ENCODE results near the gene PRTG. TPM values are rescaled to one million over a fixed set of nuclear protein-coding genes. Genes with fewer than 3 reads are reported as not detected.
"Not testable (repeated sequence)": the region's sequence is repeated elsewhere in the genome, so short reads cannot be mapped to it uniquely, and the experiment has no call there.

PRTG gene
- polyA plus RNA-seq, 1 donor = 15.8 TPM

DNA sequence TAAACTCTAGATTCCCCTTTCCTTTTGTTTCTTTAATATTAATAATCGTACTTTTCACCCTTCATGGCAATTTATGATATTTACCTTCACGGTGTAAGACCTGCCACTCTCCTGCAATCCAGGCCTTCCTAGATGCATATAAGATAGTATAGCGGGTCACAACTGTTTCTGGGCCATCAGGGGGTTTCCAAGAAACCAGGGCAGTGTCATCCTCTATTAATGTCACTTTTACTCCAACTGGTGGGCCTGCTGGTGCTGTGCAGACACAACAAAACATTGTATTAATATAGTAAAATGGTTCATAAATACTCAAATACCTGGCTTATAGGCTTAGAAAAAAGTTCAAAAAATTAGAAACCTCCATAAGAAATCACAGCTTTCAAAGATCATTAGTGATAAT, 105.9 kb downstream of the PRTG start:
- DNase-seq = no peak

DNA sequence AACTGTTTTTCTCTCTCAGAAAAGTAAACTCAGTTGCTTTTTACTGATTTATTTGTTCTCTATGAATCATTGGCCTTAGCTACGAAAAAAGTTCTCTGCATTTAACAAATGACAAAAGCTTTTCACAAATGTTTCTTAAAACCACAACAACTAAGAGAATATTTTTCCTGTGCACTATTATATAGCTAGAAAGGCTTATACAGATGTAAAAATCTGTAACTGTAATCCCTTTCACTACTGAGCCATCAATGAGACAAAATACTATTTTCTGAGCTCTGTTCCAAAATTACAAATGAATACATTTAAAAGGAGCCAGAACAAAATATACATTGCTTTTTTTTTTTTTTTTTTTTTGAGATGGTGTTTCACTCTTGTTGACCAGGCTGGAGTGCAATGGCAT, 109.2 kb downstream of the PRTG start:
- DNase-seq = no peak

DNA sequence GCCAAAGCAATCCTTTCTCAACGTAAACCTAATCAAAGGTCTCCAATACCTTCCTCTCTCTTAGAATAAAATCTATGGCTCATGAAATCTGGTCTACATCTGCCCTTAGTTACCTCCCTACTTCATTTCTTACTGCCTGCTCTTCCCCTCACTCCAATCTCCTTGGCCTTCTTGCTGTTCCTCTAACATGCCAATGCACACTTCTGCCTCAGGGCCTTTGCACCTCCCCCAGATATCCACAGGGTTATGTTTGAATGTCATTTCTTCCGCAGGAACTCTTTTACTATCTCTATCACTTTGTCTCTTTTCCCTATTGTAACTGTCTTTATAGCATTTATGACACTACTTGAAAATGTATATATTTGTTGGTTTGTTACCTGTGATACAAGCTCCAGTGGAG, 110.5 kb downstream of the PRTG start:
- no peak for DNase-seq

DNA sequence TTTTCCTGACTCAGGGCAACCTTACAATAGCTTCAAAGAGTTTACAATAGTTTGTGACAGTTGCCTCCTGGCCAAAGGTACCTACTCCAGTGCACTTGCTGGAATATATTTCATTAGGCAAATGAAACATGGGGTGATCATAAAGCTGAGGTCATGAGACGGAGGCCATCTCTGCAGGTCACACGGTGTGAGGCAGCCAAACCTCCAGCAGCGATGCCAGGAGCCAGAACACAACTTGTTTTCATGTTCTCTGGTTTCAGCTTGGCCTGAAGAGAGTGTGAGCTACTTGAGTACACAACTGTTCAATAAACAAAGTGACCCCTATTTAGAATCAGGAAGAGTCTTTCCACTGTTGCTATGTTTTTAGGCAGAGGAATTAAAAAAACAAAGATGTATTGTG, 112.1 kb downstream of the PRTG start:
- no peak for DNase-seq

DNA sequence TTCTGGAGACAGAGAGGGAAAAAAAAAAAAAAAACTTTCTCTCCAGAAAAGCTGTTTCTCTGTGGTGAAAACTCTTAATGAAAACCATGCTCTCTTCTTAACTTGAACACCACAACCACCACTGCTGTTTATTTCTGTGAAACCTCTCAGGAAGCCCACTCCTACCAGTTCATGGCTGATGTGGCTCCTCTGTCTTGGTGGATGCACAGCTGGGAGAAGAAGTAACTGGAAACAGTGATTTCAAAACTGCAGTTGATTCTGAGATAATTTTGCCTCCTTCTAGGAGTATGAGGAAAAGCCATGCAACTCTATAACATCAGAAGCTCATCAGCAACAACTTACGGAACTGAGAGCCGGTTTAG, 114.6 kb downstream of the PRTG start:
- no peak for DNase-seq

DNA sequence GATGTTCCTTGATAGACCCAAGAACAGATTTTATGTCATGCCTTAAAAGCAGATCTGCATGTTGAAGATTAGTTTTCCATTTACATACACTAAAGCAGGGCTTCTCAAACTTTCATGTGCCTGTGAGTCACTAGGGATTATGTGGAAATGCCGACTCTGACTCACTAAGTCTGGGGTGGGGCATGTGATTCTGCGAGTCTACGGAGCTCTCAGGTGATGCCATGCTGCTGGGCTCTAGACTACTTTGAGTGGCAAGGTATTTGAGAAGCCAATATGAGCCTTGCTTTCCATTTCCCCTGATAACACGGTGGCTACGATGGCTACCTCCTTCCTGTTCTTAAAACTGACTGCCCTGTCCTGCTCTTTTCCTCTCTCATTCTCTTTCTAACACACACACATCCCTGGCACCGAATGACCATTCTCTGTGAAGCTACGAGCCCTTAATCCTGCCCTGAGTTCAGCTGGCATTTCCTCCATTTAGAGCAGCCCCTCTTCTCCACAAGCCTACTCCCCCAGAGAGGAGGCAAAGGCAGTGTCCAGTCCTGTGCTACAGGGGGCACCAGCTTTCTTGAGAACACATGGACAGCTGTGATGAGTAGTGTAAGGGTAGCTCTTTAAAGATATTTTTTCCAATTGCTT, 115.1 kb downstream of the PRTG start:
- DNase-seq = no peak

DNA sequence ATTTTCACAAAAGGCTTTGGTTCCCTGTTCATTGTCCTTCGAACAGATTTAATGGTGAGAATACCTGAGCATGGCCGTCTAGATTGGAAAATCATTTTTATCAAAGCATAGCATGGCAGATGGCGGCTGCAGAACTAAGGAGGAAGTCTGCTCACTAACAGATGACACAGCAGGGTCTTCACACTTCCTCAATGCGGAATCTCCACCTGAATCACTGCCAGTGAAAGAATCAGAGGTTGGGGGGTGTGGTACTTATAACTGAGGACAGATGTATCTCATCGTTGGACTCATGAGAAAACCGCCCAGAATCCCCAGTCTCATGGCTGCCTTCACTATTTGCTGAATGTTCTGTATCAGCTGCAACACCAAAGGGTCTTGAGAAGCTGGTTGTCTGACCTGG, 123.2 kb downstream of the PRTG start:
- DNase-seq = no peak

DNA sequence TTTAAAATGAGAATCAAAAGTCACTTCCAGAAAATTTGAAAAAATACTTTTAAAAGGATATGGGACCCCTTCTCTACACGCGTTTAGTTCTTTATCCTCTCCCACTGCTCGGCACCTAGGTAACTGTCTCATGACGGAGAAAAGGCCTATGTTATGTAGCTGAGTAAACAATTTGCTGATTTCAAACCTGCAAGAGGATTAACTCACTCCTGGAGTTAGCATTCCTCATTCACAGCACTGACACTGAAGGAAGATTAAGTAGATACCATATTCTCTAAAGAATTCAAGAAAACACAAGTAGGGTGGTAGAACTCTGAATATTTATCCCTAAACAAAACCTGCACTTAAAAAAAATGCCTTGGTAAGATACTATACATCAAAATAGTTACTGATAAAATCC, 124.6 kb downstream of the PRTG start:
- no peak for DNase-seq

DNA sequence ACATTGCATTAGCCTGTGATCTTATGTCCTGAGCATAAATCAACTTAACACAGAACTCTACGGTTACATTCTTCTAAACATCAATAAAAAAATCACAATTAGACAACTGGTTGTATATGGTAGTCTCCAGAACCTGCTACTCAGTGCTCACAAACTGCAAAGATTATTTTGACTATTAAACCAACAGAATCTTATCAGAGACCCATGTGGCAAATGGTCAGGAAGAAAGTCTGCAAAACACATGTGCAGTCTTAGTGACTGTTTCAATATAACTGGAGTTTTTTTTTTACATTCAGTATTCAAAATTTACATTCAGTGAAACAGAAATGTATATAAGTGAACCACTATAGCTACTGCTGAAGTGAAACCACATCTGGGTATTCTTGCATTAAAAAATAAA, 127.5 kb downstream of the PRTG start:
- no peak for DNase-seq

DNA sequence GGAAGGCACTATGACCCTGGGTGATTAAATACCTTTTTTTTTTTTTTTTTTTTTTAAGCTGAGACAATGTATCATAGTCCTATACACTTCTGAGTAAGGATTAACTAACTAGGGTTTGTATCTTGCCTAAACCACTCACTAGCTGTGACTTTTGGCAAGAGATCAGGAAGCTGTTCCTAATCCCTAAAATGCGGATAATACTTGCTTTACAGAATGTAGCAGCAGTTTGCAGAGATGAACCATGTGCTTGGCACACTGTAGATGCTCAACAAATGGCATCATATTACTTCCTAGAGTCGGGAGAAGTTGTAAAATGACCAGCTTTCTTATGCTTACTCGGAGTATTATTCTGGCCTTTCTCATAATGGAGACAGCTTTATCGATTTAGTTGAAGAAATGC, 129.2 kb downstream of the PRTG start:
- DNase-seq = no peak

DNA sequence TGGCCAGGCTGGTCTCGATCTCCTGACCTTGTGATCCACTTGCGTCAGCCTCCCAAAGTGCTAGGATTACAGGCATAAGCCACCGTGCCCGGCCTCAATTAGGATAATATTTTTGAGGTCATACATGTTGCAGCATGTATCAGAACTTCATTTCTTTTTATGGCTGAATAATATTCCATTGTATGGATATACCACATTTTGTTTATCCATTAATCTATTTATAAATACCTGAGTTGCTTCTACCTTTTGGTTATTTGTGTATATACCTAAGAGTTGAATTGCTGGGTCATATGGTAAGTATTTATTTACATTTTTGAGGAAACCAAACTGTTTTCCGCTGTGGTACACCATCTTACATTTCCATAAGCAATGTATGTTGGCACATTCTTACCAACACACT, 136.7 kb downstream of the PRTG start:
- DNase-seq = no peak

DNA sequence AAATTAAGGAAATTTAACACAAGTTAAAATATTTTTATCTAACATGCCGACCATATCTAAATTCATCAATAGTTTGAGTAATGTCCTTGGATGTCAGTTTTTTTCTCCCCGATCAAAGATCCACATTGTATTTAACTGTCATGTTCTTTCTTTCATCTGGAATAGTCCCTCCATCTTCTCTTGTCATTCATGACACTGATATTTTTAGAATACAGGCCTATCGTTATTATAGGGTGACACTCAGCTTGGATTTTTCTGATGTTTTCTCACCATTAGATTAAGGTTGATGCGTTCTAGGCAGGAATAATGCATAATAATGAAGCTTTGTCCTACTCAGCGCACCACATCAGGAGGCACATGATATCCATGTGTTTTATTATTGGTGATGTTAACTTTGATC, 141.6 kb downstream of the PRTG start:
- DNase-seq = no peak

DNA sequence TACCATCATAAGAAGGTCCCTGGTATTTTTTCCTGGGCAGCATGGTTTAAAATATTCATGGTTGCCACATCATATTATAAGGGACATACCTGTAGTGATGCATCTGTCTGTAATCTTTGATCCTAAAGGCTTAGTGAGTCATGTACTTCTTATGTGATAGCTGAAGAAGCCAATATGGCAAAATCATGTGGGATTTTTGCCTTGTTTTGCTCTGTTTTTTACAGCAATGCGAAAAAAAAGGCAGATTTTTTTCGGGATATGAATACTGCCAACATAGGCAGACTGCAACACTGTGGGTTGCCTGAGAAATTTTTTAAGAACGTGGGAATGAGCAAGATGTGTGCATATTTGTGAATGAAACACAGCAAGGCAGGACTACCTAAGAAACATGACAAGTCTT, 143.5 kb downstream of the PRTG start:
- no peak for DNase-seq

DNA sequence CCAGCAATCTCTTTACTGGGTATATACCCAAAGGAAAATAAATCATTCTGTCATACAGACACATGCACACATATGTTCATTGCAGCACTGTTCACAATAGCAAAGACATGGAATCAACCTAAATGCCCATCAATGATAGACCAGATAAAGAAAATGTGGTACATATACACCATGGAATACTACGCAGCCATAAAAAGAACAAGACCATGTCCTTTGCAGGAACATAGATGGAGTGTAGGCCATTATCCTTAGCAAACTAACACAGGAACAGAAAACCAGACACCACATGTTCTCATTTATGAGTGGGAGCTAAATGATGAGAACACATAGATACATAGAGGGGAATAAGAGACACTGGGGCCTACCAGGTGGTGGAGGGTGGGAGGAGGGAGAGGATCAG, 149.9 kb downstream of the PRTG start:
- not testable (repeated sequence) for DNase-seq

DNA sequence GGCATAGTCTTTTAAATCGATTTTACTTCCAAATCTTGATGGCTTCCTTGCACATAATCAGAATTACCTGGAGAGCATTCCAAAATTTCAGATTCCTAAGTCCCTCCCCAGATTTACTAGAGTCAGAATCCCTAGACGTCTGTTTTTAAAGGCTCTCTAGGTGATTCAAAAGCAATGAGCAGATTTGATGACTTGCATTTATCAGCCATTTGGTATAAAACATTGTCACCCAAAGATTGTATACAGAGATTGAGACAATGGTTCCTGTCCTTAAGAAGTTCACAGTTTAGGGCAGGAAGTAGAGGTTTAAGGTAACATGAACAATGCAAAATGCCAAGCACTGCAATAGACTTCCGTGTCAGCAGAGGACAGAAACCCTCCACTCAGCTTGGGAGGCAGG, 152.2 kb downstream of the PRTG start:
- no peak for DNase-seq

DNA sequence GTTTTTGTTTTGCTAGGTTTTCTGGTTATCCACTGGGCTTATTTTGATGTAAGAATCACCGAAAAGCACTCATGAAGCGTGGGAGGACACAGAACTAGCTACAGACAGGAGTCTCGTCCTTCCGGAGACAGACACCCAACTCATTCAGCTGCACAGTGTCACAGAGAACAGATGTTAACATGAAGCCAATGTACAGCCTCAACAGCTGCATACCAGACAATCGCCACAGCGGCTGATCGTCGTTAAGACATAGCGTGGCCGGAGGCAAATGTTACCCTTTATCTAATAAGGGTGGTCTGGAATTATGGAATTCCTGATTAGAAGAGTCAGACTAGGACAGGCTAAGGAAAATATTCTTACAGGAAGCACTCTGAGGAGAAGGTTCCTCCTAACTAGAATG, 153.7 kb downstream of the PRTG start:
- DNase-seq = peak; percentile 27

DNA sequence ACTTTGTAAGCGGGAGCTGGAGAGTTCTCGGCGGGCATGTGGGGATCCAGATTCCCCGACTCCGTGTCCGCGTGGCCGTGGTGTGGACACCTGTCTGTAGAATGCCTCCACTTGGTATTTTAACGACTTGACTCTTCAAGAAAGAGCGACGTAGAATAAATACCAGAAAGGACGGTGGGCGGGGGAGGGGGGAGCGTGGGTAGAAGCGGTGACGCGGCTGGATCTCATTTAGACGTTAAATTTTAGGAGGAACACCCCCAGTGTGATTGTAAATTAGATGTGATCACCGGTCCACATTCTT, 154.2 kb downstream of the PRTG start:
- DNase-seq = peak; percentile 49

DNA sequence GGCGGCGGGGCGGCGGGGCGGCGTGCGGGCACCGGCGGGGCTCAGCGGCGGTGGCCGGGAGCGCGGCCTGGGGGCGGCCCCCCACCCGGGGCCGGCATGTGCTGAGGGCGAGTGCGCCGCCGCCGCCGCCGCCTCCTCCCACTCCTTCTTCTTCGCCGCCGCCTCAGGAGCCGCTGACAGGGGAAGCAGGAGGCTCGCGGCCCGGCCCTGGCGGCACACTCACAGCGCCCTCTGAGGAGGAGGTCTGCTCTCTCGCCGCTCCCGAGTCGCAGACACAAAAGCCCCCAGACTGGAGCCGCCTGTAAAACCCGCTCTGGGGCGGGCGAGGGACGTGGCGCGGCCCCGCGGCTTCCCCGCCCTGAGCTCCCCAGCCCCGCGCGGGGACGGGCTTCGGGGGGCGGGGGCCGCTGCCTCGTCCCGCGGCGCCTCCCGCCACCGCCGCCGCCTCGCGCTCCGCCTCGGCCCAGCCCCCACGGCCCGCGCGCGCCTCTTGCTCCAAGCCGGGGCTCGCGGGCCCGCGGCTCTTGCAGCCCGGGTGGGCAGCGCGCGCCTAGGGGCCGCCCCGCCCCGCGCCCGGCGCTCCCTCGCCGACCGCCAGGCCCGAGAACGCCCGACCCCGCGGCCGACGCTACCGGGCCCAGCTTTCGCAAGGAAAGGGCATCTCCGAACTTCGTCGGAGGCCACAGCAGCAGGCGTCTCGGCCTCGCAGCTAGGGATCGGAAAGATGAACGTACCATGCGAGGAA, 154.7 kb downstream of the PRTG start, which contains the start of gene PYGO1:
TSS of gene PYGO1 (minus strand) at position 276 of the 745 bp plus-strand sequence. CDS start 462 bp downstream, outside the sequence.
- peak; percentile 66 for DNase-seq

DNA sequence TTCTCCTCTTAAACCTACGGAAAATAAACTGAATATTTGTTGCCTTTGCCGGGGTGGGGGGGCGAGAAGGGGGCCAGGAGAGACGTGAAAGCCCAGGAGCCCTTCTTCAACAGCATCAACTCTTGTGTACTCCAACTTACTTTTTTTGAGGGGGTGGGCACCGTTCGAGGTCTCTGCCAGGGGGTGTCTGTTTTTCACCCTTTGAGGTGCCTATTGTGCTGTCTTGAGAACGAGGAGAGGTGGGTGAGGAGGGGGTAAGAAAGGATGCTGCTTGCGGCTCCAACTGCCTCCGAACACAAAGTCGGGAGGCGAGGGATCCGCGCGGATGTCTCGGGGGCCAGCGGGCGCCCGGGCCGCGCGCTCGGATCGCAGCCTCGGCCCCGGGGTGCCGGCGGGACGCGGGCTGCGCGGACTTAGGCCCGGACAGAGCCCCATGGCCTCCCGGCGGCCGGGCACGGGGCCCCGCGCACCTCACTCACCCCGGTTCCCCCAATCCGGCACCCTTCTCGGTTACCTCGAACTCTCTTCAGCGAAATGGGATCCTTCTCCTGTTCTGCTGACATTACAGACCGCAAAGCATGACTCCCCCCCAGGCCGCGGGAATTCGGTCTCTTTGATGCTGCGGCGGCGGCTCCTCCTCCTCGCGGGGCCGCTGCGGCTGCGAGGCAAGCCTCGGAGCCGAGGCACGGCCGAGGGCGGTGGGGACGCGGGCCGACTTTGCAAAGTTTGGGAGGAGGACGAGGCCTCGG, 155.5 kb downstream of the PRTG start:
- DNase-seq = peak; percentile 50

DNA sequence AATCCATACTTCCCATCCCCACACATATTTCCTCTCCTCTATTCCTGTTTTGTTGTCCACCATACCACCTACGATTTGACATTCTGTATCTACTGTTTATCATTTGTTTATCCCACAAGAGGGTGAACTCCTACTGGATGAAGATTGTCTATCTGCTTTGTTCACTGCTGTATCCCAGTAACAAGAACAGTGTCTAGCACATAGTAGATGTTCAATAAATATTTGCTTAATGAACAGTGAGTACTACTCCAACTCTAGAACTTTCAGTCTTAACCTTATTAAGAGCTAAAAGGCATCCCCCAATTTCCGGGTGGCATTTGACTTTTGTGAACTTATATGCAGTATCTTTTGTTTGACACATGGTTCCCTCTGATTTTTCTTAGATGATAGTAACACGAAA, 156.1 kb downstream of the PRTG start:
- DNase-seq = no peak

DNA sequence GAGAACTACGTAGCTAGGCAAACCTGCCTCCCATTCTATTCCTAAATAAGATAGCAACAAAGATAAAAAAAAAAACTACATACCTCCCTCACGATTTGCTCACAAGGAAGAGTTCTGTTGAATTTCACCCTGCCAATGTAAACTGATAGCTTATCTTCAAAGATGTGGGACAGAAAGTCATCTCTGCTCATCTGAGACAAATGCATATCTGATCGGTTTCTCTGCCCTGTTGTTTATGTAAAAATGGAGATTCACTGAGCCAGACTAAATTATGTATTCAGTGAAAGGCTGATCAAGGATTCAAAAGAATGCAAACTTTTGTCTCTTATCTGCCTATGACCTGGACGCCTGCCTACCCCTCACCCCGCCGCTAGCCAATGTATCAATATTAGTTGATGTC, 166.0 kb downstream of the PRTG start:
- DNase-seq = no peak

DNA sequence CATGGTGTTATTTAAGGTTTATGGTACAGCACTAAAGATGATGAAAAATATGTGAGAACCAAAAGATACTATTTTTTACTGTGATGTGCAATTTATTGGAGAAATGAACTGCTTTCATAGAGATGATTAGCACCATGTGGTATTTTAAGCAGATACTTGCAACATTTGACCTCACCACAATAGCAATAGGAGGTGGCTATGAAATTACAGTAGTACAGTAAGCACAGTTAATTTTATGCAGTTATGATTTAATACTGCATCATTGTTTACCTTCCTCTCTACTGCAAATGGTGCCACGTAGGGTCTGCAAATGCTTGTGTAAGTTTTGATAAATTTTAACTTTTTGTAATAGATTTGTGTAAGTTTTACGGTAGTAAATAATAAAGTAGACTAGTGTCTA, 168.9 kb downstream of the PRTG start:
- no peak for DNase-seq

DNA sequence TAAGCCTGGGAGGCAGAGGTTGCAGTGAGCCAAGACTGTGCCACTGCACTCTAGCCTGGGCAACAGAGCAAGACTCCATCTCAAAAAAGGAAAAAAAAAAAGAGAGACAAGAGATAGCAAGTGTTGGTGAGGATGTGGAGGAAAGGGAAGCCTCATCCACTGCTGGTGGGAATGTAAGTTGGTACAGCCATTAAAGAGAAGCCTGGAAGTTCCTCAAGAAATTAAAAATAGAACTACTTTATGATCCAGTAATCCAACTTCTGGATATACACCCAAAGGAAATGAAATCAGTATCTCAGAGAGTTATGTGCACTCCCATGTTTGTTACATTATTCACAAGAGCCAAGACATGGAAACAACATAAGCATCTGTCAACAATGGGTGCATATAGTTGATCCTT, 169.7 kb downstream of the PRTG start:
- no peak for DNase-seq
